Pancreas (tissue), 10 donors: ENCODE data around the gene NTNG2. TPM values are rescaled to one million over a fixed set of nuclear protein-coding genes. Genes with fewer than 3 reads are reported as not detected.

ENCODE experiments used
- ATAC-seq, 4 donors: fragments of 200-7000 bp; cut with Tn5 transposase; one replicate each; pipeline versions ENCODE4 v1.8.0 to v1.9.1; 2020; ENCODE audit warnings: mild to moderate bottlenecking in 4 of 4, moderate library complexity in 4 of 4
- DNase-seq, 6 donors: peaks; one replicate each; pipeline ENCODE4 v3.0.0-alpha.2; 2020
- FAIRE-seq: peaks from 2 replicates; lab custom pipeline; 2012; peaks lifted over from hg19 to GRCh38; lab: Jason Lieb, UNC
- H3K27ac ChIP-seq, 4 donors: fragments of 200-600 bp; sonication (generic); 1 replicate in 3 of 4; 2 replicates in 1 of 4; pipeline versions ENCODE4 v1.5.0 to v1.8.0; 2020
- H3K27me3 ChIP-seq, 4 donors: fragments of 200-600 bp; one replicate each; pipeline ENCODE4 v1.8.0; 2021
- H3K36me3 ChIP-seq, 3 donors: fragments of 200-600 bp; sonication (generic) in 1 of 3; one replicate each; pipeline versions ENCODE4 v1.5.0 to v1.8.0; 2020 to 2021
- H3K4me1 ChIP-seq, 3 donors: fragments of 200-600 bp; one replicate each; pipeline ENCODE4 v1.8.0; 2021
- H3K4me3 ChIP-seq, 4 donors: fragments of 200-600 bp; sonication (generic) in 2 of 4; one replicate each; pipeline versions ENCODE4 v1.5.0 to v1.8.0; 2020 to 2021
- H3K9me3 ChIP-seq, 4 donors: fragments of 200-600 bp; one replicate each; pipeline ENCODE4 v1.8.0; 2021
- WGBS, 2 donors: extraction: QIAGEN DNeasy Blood & Tissue Kit; methylation state at CpG; one replicate each; pipeline ENCODE4 v1.1.7; 2013; 5-methylcytosine and 5-hydroxymethylcytosine counted together
- intact Hi-C, 3 donors: fragments of 100-400 bp; cut with DNase I; formaldehyde crosslinking; loops; one replicate each; pipeline versions ENCODE4 v1.11.1 to v1.14.2; 2022
- polyA plus RNA-seq, 2 donors: library from polyadenylated mRNA; stranded (reverse); fragments of 200-250 nt; gene quantifications; one replicate each; pipeline ENCODE4 v1.2.3, GENCODE V29; 2013
- total RNA-seq, 6 donors: library from RNA; stranded (reverse); fragmentation: NEBNext Ultra II Directional in 4 of 6; extraction: Animal tissue kit (Norgen Biotek cat#: 25700) in 4 of 6; gene quantifications; one replicate each; pipeline versions ENCODE4 v1.2.1 to v1.2.4, GENCODE V29; 2021 to 2023
- TF ChIP-seq, protein P1 (sequence below), 4 donors: fragments of 200-600 bp; sonication (generic) in 3 of 4; IDR thresholded peaks; one replicate each; pipeline versions ENCODE4 v1.5.0 to v1.8.0; 2021; ENCODE audit warnings: antibody characterized with exemption in 4 of 4
- donor health status: healthy with polysubstance abuse.
- donor health status: DM: no; HTN: no; CAD: no; lungs with moderate emphysema.
- donor health status: DM: no; HTN: no; CAD: no.
- donor health status: control.
- donor health status: control.
- donor health status: Bipolar disorder and iron deficiency.
- donor health status: DM: yes; HTN: yes; CAD: no.
- donor health status: DM: no; HTN: no; CAD: no.
- donor health status: DM: no; HTN: no; CAD: no.
- donor health status: DM: yes; HTN: yes; CAD: no.

The NTNG2 gene
- total and polyA plus RNA-seq, 8 donors = 1.0 to 6.4 (median 2.4) TPM

DNA sequence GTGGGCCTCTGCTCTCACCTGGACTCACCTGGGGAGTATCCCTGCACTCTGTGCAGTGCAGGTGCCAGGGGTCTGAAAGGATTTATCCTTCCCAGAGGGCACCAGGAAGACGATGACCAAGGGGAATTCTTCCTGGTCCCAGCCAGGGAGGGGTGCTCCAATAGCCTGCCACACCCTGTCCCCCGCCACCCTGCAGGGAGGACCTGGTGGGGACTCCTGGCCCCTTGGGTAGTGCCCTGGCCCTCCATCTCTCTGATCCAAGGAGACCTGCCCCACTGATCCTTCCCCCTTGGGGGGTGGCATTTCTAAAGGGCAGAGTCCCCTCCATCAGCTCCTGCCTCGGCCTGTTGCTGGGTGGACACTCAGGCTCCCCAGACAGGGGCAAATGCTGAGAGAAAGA, 70.7 kb downstream of the NTNG2 start:
- no peak for FAIRE-seq
- no peaks in the 10 kb centered on the region for H3K9me3 ChIP-seq
- no peak for ATAC-seq
- H3K4me3 ChIP-seq = no peak overlapping the region
- no peaks in the 10 kb centered on the region for H3K4me1 ChIP-seq
- no peak for DNase-seq
- no peaks in the 10 kb centered on the region for H3K27me3 ChIP-seq
- WGBS, 2 donors = 78 to 79% methylated on average over 3 of the region's 3 CpGs
- no peak overlapping the region for H3K27ac ChIP-seq
- TF ChIP-seq, protein P1, sequence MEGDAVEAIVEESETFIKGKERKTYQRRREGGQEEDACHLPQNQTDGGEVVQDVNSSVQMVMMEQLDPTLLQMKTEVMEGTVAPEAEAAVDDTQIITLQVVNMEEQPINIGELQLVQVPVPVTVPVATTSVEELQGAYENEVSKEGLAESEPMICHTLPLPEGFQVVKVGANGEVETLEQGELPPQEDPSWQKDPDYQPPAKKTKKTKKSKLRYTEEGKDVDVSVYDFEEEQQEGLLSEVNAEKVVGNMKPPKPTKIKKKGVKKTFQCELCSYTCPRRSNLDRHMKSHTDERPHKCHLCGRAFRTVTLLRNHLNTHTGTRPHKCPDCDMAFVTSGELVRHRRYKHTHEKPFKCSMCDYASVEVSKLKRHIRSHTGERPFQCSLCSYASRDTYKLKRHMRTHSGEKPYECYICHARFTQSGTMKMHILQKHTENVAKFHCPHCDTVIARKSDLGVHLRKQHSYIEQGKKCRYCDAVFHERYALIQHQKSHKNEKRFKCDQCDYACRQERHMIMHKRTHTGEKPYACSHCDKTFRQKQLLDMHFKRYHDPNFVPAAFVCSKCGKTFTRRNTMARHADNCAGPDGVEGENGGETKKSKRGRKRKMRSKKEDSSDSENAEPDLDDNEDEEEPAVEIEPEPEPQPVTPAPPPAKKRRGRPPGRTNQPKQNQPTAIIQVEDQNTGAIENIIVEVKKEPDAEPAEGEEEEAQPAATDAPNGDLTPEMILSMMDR (IDR thresholded peaks at IDR 0.05) = no peak
- no peaks in the 10 kb centered on the region for H3K36me3 ChIP-seq
- intact Hi-C loops = loop anchor here in 2 of 3 donors (10.0 kb wide), 2 partner anchors 58 to 398 kb away; no protein-coding TSS in a partner anchor

DNA sequence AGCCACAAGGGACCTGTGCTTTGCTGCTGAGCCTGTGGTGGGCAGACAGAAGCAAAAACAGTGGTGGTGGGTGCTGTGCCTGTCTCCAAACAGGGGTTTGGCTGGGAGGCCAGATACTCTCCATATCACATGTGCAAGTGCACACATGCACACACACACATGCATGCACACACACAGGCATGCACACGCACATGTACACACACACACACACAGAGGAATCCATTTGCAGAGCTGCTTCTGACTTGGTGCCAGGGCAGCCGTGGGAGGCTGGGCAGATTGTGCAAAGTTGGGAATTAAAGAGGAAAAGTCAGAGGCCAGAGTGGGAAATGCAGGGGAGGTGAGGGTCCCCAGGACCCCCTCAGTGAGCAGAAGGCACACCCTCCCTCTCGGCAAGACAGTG, 71.3 kb downstream of the NTNG2 start:
- no peaks in the 10 kb centered on the region for H3K4me1 ChIP-seq
- TF ChIP-seq, protein P1 (IDR thresholded peaks at IDR 0.05) = no peak
- no peak for ATAC-seq
- DNase-seq = no peak
- H3K36me3 ChIP-seq = no peaks in the 10 kb centered on the region
- intact Hi-C loops = loop anchor here in 2 of 3 donors (10.0 kb wide), 2 partner anchors 58 to 398 kb away; no protein-coding TSS in a partner anchor
- H3K27ac ChIP-seq = no peak overlapping the region
- FAIRE-seq = no peak
- no peaks in the 10 kb centered on the region for H3K9me3 ChIP-seq
- 57 to 70% methylated on average over 3 of the region's 3 CpGs for WGBS, 2 donors
- no peak overlapping the region for H3K4me3 ChIP-seq
- H3K27me3 ChIP-seq = no peaks in the 10 kb centered on the region

DNA sequence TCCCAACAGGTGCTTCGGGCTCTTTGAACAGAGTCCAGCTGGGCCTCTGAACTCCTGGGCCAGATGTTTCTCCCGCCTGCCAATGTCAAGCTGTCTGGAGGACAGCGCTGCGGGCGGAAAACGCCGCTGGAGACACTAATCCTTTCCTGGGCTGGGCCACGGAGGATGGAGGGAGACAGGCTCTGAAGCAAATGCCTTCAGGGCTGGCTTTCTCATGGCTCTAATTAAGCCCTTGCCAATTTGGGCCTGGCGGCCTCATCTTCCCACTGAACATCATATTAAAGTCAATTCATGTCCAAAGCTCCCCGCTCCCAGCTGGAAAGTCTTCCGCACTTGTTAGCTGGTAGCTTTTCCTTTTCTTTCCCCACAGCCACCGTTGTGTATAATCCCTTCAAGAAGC, 72.7 kb downstream of the NTNG2 start:
- Histone ChIP-seq H3K9me3 (no peaks in the 10 kb centered on the region), H3K27ac (no peak overlapping the region), H3K4me1 (no peaks in the 10 kb centered on the region), H3K27me3 (no peaks in the 10 kb centered on the region), H3K4me3 (no peak overlapping the region), H3K36me3 (no peaks in the 10 kb centered on the region)
- WGBS, 2 donors = 85 to 90% methylated on average over 12 of the region's 12 CpGs
- TF ChIP-seq, protein P1 (IDR thresholded peaks at IDR 0.05) = no peak
- intact Hi-C loops = loop anchor here in 2 of 3 donors (10.0 kb wide), 2 partner anchors 60 to 400 kb away; no protein-coding TSS in a partner anchor
- FAIRE-seq = no peak
- no peak for ATAC-seq
- DNase-seq = no peak

DNA sequence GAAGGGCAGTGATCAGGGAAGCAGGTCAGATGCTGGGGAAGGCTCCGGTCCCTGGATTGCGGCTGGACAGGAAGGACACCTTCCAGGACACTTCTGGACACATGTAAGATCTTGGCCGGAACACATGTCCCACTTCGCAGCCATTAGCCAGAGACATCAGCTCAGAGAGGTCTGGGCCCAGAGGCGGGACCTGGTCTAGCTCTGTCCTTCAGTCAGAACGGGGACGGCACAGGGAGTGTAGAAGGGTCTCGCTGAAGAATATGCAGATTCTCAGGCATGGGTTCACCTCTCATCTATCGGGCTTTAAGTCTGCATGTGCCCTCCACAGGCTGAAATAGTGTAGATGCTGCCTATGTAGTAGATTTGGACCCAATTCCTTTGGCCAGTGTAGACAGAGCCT, 73.3 kb downstream of the NTNG2 start:
- intact Hi-C loops = loop anchor here in 2 of 3 donors (5.0 to 10.0 kb wide), 4 partner anchors 60 to 473 kb away; no protein-coding TSS in a partner anchor
- no peaks in the 10 kb centered on the region for H3K9me3 ChIP-seq
- FAIRE-seq (no peak), DNase-seq (no peak), ATAC-seq (no peak)
- TF ChIP-seq, protein P1 (IDR thresholded peaks at IDR 0.05) = no peak
- H3K27me3 ChIP-seq = no peaks in the 10 kb centered on the region
- 84 to 93% methylated on average over 9 of the region's 9 CpGs for WGBS, 2 donors
- H3K27ac ChIP-seq = no peak overlapping the region
- no peak overlapping the region for H3K4me3 ChIP-seq
- H3K4me1 ChIP-seq = no peaks in the 10 kb centered on the region
- no peaks in the 10 kb centered on the region for H3K36me3 ChIP-seq

DNA sequence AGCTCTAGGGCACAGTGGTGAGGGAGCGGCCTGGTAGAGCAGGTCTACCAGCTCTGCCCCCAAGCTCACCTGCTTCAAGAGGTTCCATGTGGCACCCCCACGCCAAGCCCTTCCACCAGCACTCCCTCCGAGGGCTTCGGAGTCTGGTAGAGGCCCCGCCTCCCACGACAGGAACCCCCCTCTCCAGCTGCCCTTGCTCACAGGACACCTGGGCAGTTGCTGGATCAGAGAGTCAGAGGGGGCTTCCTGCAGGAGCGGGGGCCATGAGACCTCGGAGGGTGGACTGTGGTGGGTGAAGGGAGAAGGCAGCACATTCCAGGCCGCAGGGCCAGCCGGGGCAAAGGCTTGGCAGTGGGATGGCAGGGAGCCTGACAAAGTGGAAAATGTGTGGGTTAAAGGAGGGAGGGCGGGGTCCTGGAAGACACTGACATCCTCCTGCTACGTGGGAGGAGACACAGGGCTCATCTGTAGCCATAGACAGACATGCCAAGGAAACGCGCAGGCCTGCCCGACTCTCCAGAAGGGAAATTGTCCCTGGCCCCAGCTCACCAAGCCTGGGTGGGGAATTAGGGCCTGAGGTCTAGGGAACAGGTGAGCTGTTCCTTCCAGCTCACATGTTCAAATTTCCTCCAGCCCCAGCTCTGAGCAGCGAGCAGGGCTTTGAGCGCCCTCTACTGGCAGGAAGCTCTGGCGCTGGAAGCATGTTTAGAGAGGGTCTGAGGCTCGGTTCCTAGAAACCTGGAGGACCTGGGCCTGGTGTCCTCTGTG, 74.2 kb downstream of the NTNG2 start:
- intact Hi-C loops = loop anchor here in 2 of 3 donors (5.0 to 10.0 kb wide), 4 partner anchors 61 to 474 kb away; no protein-coding TSS in a partner anchor
- no peak overlapping the region for H3K27ac ChIP-seq
- H3K4me1 ChIP-seq = peaks cover 0 to 6% (median 6%) of the 10 kb centered on the region in 3 donors
- FAIRE-seq (no peak), ATAC-seq (peak; percentile 12 to 45 (median 40)), DNase-seq (peak; percentile 66 to 96 (median 88))
- H3K36me3 ChIP-seq = no peaks in the 10 kb centered on the region
- no peaks in the 10 kb centered on the region for H3K27me3 ChIP-seq
- no peaks in the 10 kb centered on the region for H3K9me3 ChIP-seq
- WGBS, 2 donors = 36 to 44% methylated on average over 19 of the region's 19 CpGs
- TF ChIP-seq, protein P1 (IDR thresholded peaks at IDR 0.05) = peak; percentile 93 to 97 (median 96)
- no peak overlapping the region for H3K4me3 ChIP-seq
